Activated CD4-positive, alpha-beta T cell treated with anti-CD3 and anti-CD28 coated beads for 24 hours (primary cell): Measurements from ENCODE around the gene MAGEF1.

ENCODE experiments used
- DNase-seq, 2 donors: peaks; one replicate each; pipeline ENCODE4 v3.0.0-alpha.2; 2020; ENCODE audit warnings: low read depth in 2 of 2

The MAGEF1 gene, protein sequence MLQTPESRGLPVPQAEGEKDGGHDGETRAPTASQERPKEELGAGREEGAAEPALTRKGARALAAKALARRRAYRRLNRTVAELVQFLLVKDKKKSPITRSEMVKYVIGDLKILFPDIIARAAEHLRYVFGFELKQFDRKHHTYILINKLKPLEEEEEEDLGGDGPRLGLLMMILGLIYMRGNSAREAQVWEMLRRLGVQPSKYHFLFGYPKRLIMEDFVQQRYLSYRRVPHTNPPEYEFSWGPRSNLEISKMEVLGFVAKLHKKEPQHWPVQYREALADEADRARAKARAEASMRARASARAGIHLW

DNA sequence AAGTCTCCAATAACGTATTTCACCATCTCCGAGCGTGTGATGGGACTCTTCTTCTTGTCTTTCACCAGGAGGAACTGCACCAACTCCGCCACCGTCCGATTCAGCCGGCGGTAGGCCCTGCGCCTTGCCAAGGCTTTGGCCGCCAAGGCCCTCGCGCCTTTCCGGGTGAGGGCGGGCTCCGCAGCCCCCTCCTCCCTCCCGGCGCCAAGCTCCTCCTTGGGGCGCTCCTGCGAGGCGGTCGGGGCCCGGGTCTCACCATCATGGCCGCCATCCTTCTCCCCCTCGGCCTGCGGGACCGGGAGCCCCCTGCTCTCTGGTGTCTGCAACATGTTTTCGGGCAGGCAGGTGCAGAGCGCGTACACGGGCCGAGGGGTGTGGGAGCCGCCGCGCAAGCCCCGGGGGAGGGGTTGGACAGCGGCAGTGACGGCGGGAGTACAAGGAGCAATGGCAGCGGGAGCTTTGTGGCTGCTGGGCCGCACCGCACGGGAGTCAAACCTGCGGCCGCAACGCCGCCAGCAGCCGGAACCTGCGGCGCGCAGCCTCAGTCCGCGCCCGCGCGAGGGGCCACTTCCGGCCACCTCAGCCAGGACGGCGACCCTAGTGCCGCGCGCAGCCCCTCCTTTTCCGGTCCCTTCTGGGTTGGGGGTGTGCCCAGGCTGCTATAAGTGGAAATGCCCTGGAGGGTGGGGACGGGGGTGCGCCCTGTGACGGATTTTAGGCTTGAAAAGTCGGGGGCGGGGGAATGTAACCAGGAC is at the start of gene MAGEF1:
Gene MAGEF1, minus strand, starts transcription at position 572 of the 755 bp plus-strand sequence. Its CDS starts 243 bp downstream, at position 329.
- DNase-seq, result peak; percentile 66 to 75

DNA sequence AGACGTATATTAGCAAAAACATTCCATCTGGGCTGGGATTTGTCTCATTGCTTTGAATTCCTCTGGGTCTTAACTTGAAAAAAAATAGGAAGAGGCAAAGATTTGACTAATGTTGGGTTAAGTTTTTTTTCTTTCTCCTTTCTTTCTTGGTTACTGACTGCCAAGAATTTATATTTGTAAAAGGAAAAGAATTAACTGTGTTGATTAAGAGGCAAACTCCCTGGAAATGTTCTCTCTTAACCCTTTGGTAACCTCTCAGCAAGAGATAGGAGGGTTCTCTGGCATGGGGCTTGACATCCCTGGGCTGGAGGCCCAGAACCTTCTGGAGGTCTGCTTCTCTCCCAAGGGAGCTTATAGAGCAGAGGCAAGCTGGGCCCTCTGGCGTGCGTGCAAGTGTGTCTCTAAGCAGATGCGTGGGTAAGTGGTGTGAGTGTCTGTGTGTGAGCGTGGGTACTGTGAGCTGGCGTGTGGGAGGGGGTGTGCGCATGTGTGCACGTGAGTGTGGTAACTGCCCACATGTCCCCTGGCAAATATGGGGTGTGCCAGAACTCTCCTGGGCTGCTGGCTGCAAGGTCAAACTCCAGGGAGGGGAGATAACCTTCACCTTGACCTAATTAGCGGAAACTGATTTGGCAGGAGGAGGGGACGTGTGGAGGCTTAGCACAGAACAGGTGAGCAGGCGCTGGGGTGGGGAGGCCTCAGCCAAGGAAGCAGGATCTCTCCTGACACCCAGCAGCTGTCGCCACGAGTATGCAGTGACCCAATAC is 49.4 kb upstream of the MAGEF1 start:
- no peak for DNase-seq

DNA sequence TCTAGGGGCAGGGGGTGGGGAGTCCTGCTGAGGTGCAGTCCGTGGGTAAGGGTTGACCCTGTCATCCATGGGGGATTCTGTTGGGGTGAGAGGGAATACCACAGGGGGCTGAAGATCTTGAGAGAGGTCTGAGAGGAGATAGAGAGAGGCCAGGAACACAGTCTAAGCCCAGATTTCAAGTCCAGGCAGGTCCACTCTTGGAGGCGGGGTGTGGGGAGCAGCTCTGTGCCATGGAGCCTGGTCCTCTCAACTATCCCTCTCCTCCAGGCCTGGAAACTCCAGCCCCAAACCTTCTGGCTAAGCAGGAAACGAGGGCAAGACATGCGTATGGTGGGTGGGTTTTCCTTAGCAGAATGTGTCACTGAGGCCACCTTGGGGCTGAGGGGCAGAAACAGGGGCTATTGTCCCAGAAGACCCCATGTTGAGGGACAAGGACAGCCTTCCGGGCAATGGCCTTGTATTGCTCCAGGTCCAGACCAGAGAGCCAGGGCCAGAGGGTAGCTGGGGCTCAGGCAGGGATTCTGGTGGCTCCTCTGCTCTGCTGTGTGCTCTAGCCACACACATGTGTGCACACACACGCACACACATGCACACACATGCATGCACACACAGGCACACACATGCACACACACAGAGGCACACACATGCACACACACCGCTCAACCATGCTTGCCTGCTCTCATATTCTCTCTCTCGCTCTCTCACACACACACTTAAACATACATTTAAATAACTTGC is 48.6 kb upstream of the MAGEF1 start:
- no peak for DNase-seq

- DNase-seq, result no peak
Measured at GRCh38 chr3:184759666-184760200, 47.9 kb upstream of the MAGEF1 start.

DNA sequence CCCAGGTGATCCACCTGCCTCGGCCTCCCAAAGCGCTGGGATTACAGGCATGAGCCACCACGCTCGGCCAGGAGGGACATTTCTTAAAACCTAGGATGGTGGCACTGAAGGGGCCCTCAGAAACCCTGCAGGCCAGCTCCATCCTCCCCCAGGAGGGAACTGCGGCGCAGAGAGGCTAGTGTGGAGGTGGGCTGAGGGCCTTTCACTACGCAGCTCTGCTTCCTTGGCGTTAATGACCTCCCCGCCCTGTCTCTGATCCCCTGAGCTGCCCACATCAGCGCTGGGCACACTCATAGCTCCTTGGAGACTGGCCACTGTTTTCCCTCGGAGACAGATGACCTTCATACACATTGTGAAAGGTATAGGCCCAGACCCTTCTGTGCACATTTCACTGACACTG is 46.2 kb upstream of the MAGEF1 start:
- no peak for DNase-seq

GRCh38 chr3:184757022-184757651 is 45.3 kb upstream of the MAGEF1 start:
- no peak for DNase-seq

- DNase-seq, result no peak
Measured at GRCh38 chr3:184756151-184757021, 44.5 kb upstream of the MAGEF1 start.

GRCh38 chr3:184755315-184755731 is 43.5 kb upstream of the MAGEF1 start:
- DNase-seq, result no peak

GRCh38 chr3:184752361-184752760 is 40.5 kb upstream of the MAGEF1 start:
- DNase-seq, result no peak

GRCh38 chr3:184751204-184752040 is 39.6 kb upstream of the MAGEF1 start:
- no peak for DNase-seq

DNA sequence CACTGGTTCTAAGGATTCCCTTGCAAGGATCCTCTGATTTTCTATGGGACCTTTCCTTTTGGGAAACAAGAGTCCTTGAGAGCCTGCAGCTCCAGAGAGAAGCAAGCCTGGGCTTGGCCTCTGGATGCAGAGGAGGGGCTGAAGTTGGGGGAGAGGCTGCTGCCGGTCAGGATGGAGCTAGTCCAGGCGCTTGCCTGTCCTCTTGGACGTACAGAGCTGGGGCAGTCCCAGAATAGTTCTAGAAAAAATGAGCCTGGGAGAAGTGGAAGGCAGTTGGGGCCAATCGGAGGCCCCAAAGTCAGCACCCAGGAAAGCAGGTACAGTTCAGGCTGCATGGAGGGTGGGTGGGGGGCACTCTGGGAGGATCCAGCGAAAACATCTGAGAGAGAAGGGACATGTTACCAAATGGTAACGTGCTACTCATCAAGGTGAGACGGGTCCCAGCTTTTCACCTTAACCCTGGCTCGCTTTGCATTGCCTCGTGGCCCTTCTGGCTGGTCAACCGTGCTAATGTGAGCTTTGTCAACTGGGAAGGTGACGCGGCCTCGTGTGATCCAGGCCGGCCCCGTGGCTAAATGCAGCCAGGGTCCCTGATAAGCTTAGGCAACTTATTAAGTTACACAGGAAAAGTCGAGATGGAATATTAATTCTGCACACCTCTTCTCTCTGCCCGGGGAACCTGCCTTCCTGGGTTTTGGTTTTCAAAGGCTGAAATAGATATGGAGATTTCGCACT is 38.7 kb upstream of the MAGEF1 start:
- no peak for DNase-seq

- no peak for DNase-seq
Measured at GRCh38 chr3:184749168-184749744, 37.4 kb upstream of the MAGEF1 start.

DNA sequence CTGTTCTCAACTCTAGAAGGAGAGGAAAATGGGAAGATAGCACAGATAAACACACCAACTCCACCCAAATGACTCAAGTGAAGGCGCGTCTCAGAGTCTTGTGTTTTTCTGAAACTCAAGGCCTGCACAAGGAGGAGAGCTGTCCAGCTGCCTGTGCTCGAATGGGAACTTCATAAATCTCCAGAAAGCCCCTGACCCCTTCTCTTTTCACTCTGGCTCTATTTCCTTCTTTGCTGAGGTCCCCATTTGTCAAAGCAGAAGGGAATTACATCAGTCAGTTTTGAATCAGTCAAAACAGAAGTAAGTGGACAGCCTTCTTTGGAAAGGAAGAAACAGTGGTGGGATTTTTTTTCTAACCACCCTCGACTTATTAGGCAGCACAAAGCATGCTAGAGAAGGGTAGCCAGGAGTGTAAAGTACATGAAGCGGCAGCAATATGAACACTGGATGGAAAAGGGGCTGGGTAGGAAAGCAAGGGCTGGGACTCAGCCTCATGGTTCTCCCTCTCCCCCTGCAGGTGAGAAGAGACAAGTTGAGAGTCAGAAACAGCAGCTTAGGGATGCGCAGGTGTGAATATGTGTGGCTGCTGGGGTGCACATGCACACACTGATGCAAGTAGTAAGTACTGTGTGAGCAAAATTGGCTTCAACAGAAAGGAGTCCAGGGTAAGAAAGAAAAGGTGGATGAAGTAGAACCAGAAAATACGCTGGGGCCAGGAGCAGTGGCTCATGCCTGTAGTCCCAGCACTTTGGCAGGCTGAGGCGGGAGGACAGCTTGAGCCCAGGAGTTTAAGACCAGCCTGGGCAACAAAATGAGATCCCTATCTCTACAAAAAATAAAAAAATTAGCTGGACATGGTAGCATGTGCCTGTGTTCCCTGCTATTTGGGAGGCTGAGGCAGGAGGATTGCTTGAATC is 36.6 kb upstream of the MAGEF1 start:
- DNase-seq, result no peak

- DNase-seq, result no peak
Measured at GRCh38 chr3:184746131-184747120, 34.6 kb upstream of the MAGEF1 start.

DNA sequence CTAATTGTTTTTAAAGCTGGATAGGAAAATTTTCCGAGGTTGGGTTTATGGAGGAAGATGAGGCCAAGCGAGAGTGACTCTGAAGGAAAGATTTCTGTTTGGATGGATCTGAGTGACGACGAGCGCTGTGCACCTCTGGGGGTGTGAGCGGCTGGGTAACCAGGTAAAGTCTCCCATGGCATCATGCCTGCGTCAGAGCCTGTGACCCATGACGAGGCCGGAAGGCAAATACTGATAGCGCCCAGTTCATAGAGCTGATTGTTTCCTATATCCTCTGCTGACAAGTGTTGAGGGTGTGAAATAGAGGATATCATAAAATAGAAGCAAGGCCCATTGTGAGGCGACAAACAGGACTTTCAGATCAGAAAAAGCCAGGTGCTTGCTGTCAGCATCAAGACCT is 33.7 kb upstream of the MAGEF1 start:
- DNase-seq, result no peak

GRCh38 chr3:184743248-184743647 is 31.4 kb upstream of the MAGEF1 start:
- DNase-seq, result no peak
